DND-41 (cell line): Measurements from ENCODE around the gene TIMM50.

Experiments used
- ATAC-seq: fragments of 200-7000 bp; cut with Tn5 transposase; 3 replicates; pipeline ENCODE4 v1.9.1; 2021; ENCODE audit warnings: low read depth; ENCODE audit not compliant: insufficient read depth
- DNase-seq: peaks from one replicate; pipeline ENCODE4 v3.0.0-alpha.2; 2020
- H2AFZ ChIP-seq: 2 replicates; pipeline ENCODE4 v1.6.0; 2012; ENCODE audit warnings: low read depth, low read length
- H3K27ac ChIP-seq: 2 replicates; pipeline ENCODE4 v1.5.1; 2012; ENCODE audit warnings: low read length, inconsistent platforms
- H3K27me3 ChIP-seq: fragments of 200-600 bp; sonication (generic); 2 replicates; pipeline ENCODE4 v1.6.0; 2012; ENCODE audit warnings: low read length, mild to moderate bottlenecking, inconsistent platforms; ENCODE audit not compliant: insufficient read depth, poor library complexity
- H3K36me3 ChIP-seq: 2 replicates; pipeline ENCODE4 v1.5.1; 2012; ENCODE audit warnings: low read length, inconsistent platforms; ENCODE audit not compliant: insufficient read depth
- H3K4me1 ChIP-seq: 2 replicates; pipeline ENCODE4 v1.5.1; 2012; ENCODE audit warnings: mild to moderate bottlenecking, low read length; ENCODE audit not compliant: insufficient read depth
- H3K4me2 ChIP-seq: 2 replicates; pipeline ENCODE4 v1.6.0; 2012; ENCODE audit warnings: mild to moderate bottlenecking, moderate library complexity, low read length, inconsistent platforms; ENCODE audit not compliant: insufficient read depth
- H3K4me3 ChIP-seq, 2 experiments: fragments of 200-600 bp in 1 of 2; shearing (Covaris generic) in 1 of 2; 2 replicates each; pipeline ENCODE4 v1.5.1; 2012 to 2016; ENCODE audit warnings: inconsistent platforms in 2 of 2, low read length in 2 of 2, mild to moderate bottlenecking in 2 of 2, low read depth in 1 of 2, moderate library complexity in 1 of 2
- H3K79me2 ChIP-seq: 2 replicates; pipeline ENCODE4 v1.6.0; 2012; ENCODE audit warnings: low read length, inconsistent platforms; ENCODE audit not compliant: insufficient read depth
- H3K9ac ChIP-seq: 2 replicates; pipeline ENCODE4 v1.6.0; 2012; ENCODE audit warnings: low read depth, mild to moderate bottlenecking, inconsistent platforms, low read length, moderate library complexity
- H3K9me3 ChIP-seq: 2 replicates; pipeline ENCODE4 v1.5.1; 2012; ENCODE audit warnings: low read length, moderate library complexity, mild to moderate bottlenecking, inconsistent platforms; ENCODE audit not compliant: insufficient read depth, severe bottlenecking
- H4K20me1 ChIP-seq: 2 replicates; pipeline ENCODE4 v1.6.0; 2012; ENCODE audit warnings: low read length; ENCODE audit not compliant: insufficient read depth
- EZH2 ChIP-seq: IDR thresholded peaks from 3 replicates; pipeline ENCODE4 v1.6.1; 2012; ENCODE audit warnings: borderline replicate concordance, low read depth, mild to moderate bottlenecking, moderate library complexity, low read length, inconsistent platforms; ENCODE audit not compliant: severe bottlenecking
- TF ChIP-seq, protein P1 (sequence below): IDR thresholded peaks from 2 replicates; pipeline ENCODE4 v1.5.1; 2012; ENCODE audit warnings: borderline replicate concordance, low read length, moderate library complexity, mild to moderate bottlenecking; ENCODE audit not compliant: poor library complexity, severe bottlenecking; ENCODE audit errors: extremely low read depth

Gene TIMM50

DNA sequence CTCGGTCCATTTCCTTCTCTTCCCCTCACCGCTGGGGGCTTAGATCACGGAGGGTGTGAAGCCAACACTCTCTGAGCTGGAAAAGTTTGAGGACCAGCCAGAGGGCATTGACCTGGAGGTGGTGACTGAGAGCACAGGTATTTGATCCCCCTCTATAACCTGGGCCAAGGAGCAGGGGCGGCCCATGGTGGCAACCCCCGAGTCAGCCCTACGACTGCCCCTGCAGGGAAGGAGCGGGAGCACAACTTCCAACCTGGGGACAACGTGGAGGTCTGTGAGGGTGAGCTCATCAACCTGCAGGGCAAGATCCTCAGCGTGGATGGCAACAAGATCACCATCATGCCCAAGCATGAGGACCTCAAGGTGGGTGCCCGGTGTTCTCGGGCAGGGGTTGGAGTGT lies 11.6 kb upstream of the TIMM50 start:
- no peaks in the 10 kb centered on the region for H3K27me3 ChIP-seq
- no peak for DNase-seq
- H3K4me3 ChIP-seq: no peak overlapping the region
- peaks cover 3% of the 10 kb centered on the region; the same call in 1 of the 2 replicates for H4K20me1 ChIP-seq
- H3K4me1 ChIP-seq: no peaks in the 10 kb centered on the region
- no peak overlapping the region for H3K9ac ChIP-seq
- TF ChIP-seq EZH2: no peak
- TF ChIP-seq, protein P1, sequence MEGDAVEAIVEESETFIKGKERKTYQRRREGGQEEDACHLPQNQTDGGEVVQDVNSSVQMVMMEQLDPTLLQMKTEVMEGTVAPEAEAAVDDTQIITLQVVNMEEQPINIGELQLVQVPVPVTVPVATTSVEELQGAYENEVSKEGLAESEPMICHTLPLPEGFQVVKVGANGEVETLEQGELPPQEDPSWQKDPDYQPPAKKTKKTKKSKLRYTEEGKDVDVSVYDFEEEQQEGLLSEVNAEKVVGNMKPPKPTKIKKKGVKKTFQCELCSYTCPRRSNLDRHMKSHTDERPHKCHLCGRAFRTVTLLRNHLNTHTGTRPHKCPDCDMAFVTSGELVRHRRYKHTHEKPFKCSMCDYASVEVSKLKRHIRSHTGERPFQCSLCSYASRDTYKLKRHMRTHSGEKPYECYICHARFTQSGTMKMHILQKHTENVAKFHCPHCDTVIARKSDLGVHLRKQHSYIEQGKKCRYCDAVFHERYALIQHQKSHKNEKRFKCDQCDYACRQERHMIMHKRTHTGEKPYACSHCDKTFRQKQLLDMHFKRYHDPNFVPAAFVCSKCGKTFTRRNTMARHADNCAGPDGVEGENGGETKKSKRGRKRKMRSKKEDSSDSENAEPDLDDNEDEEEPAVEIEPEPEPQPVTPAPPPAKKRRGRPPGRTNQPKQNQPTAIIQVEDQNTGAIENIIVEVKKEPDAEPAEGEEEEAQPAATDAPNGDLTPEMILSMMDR: no peak
- H3K9me3 ChIP-seq: no peaks in the 10 kb centered on the region
- no peaks in the 10 kb centered on the region for H3K79me2 ChIP-seq
- peaks cover 96% of the 10 kb centered on the region for H3K36me3 ChIP-seq
- no peak overlapping the region for H2AFZ ChIP-seq
- ATAC-seq: no peak
- H3K27ac ChIP-seq: no peak overlapping the region
- H3K4me2 ChIP-seq: no peak overlapping the region

- peaks cover 96% of the 10 kb centered on the region for H3K36me3 ChIP-seq
- no peak for DNase-seq
- no peak overlapping the region for H3K4me3 ChIP-seq
- no peak for ATAC-seq
- H4K20me1 ChIP-seq: peaks cover 7% of the 10 kb centered on the region
- no peaks in the 10 kb centered on the region for H3K4me1 ChIP-seq
- no peak overlapping the region for H2AFZ ChIP-seq
- TF ChIP-seq, protein P1: no peak
- TF ChIP-seq EZH2: no peak
- no peak overlapping the region for H3K9ac ChIP-seq
- no peaks in the 10 kb centered on the region for H3K9me3 ChIP-seq
- no peaks in the 10 kb centered on the region for H3K27me3 ChIP-seq
- H3K79me2 ChIP-seq: no peaks in the 10 kb centered on the region
- H3K4me2 ChIP-seq: no peak overlapping the region
- H3K27ac ChIP-seq: no peak overlapping the region
These were observed 11.1 kb upstream of the TIMM50 start for GRCh38 chr19:39469567-39469966.

DNA sequence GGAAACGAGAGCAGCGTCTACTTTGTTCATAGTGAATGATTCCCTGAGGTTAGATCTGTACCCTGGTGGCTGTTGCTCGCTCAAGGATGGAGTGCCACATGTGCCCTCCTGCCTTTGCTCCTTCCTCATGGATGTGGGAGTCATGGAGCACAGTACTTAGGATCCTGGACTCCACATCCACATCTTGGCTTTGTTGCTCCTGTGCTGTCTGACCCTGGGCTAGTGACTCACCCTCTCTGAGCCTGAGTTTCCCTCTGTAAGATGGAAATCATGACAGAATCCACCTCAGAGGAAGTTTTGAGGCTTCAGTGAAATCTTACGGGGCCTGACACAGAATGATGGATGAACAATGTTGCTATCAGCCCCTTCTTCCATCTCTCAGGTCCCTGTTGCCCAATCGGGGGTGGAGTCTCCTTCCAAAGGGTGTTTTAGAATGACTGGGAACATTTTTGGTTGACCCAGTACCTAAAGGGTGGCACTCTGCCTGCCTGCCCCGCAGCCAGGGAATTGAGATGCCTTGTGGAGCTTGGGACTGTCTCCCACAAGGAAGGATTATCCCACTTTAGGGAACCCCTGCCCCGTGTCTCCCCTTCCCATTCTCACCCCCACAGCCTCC lies 9.8 kb upstream of the TIMM50 start:
- H3K9ac ChIP-seq: no peak overlapping the region
- H3K4me3 ChIP-seq: no peak overlapping the region
- H2AFZ ChIP-seq: no peak overlapping the region
- peaks cover 5% of the 10 kb centered on the region for H4K20me1 ChIP-seq
- ATAC-seq (no peak), DNase-seq (no peak)
- H3K9me3 ChIP-seq: no peaks in the 10 kb centered on the region
- no peak overlapping the region for H3K4me2 ChIP-seq
- no peak overlapping the region for H3K27ac ChIP-seq
- TF ChIP-seq EZH2: no peak
- TF ChIP-seq, protein P1: no peak
- H3K79me2 ChIP-seq: no peaks in the 10 kb centered on the region
- H3K27me3 ChIP-seq: no peaks in the 10 kb centered on the region
- peaks cover 93% of the 10 kb centered on the region for H3K36me3 ChIP-seq
- no peaks in the 10 kb centered on the region for H3K4me1 ChIP-seq
